Measurements from ENCODE around the gene HOXA1.

The HOXA1 gene

GRCh38 chr7:27095897-27096767 lies at the start of gene HOXA1:
HOXA1 (minus strand) TSS chr7:27096000; CDS start chr7:27095912, 88 bp downstream.
- TF ChIP-seq POLR2A (IDR thresholded peaks at IDR 0.05; ENCODE audit: low read length) (no peak), GATA1 (IDR thresholded peaks at IDR 0.05; ENCODE audit: low read depth, low read length) (no peak)
- peak; percentile 68 to 73 for DNase-seq

- DNase-seq: no peak
- TF ChIP-seq GATA1 (IDR thresholded peaks at IDR 0.05; ENCODE audit: low read depth, low read length) (no peak), POLR2A (IDR thresholded peaks at IDR 0.05; ENCODE audit: low read length) (no peak)
Observed at GRCh38 chr7:27145165-27145913, 49.5 kb upstream of the HOXA1 start.

- DNase-seq: no peak
- TF ChIP-seq POLR2A (IDR thresholded peaks at IDR 0.05; ENCODE audit: low read length) (no peak), GATA1 (IDR thresholded peaks at IDR 0.05; ENCODE audit: low read depth, low read length) (no peak)
Observed at GRCh38 chr7:27144781-27145164, 49.0 kb upstream of the HOXA1 start.

GRCh38 chr7:27143950-27144780 lies 48.4 kb upstream of the HOXA1 start:
- no peak for DNase-seq
- no peak for TF ChIP-seq GATA1 (IDR thresholded peaks at IDR 0.05; ENCODE audit: low read depth, low read length)
- no peak for TF ChIP-seq POLR2A (IDR thresholded peaks at IDR 0.05; ENCODE audit: low read length)

GRCh38 chr7:27143023-27143949 lies 47.5 kb upstream of the HOXA1 start, which contains the start of gene HOXA5:
HOXA5 (minus strand) TSS chr7:27143681; CDS start chr7:27143607, 74 bp downstream.
- DNase-seq: peak; percentile 69 to 72
- TF ChIP-seq POLR2A (IDR thresholded peaks at IDR 0.05; ENCODE audit: low read length) (no peak), GATA1 (IDR thresholded peaks at IDR 0.05; ENCODE audit: low read depth, low read length) (no peak)

- no peak for DNase-seq
- TF ChIP-seq POLR2A (IDR thresholded peaks at IDR 0.05; ENCODE audit: low read length) (no peak), GATA1 (IDR thresholded peaks at IDR 0.05; ENCODE audit: low read depth, low read length) (no peak)
Observed at GRCh38 chr7:27142580-27143022, 46.8 kb upstream of the HOXA1 start.

GRCh38 chr7:27141923-27142579 lies 46.3 kb upstream of the HOXA1 start:
- no peak for DNase-seq
- TF ChIP-seq GATA1 (IDR thresholded peaks at IDR 0.05; ENCODE audit: low read depth, low read length): no peak
- TF ChIP-seq POLR2A (IDR thresholded peaks at IDR 0.05; ENCODE audit: low read length): no peak

GRCh38 chr7:27141137-27141922 lies 45.5 kb upstream of the HOXA1 start:
- TF ChIP-seq POLR2A (IDR thresholded peaks at IDR 0.05; ENCODE audit: low read length) (no peak), GATA1 (IDR thresholded peaks at IDR 0.05; ENCODE audit: low read depth, low read length) (no peak)
- no peak for DNase-seq

- no peak for TF ChIP-seq GATA1 (IDR thresholded peaks at IDR 0.05; ENCODE audit: low read depth, low read length)
- no peak for DNase-seq
Observed at GRCh38 chr7:27140126-27140857, 44.5 kb upstream of the HOXA1 start.

- TF ChIP-seq POLR2A (IDR thresholded peaks at IDR 0.05; ENCODE audit: low read length) (no peak), GATA1 (IDR thresholded peaks at IDR 0.05; ENCODE audit: low read depth, low read length) (no peak)
- DNase-seq: no peak
Observed at GRCh38 chr7:27139334-27140125, 43.7 kb upstream of the HOXA1 start.

Data from erythroblast (primary cell).